SU-DHL-6 (cell line): Measurements from ENCODE around the gene ZSWIM3.

Experiments used
- CTCF ChIP-seq: fragments of 200-600 bp; sonication (generic); IDR thresholded peaks from one replicate; pipeline ENCODE4 v1.5.1; 2017; ENCODE audit warnings: antibody characterized with exemption, mild to moderate bottlenecking, low read length, moderate library complexity; ENCODE audit not compliant: insufficient read depth, poor library complexity, severe bottlenecking
- EZH2phosphoT487 ChIP-seq: fragments of 200-600 bp; sonication (generic), shearing (Covaris generic); conservative IDR thresholded peaks from 2 replicates; pipeline ENCODE4 v1.6.1; 2018; ENCODE audit warnings: mild to moderate bottlenecking, antibody characterized with exemption, low read length, moderate library complexity, mixed read lengths

- no peak for TF ChIP-seq CTCF
- TF ChIP-seq EZH2phosphoT487: no peak
These were observed 4.0 kb downstream of the ZSWIM3 start for GRCh38 chr20:45861221-45862075.
